Hepatocyte (in vitro differentiated cells): ENCODE measurements around the gene SLC22A23.

Experiments
- CTCF ChIP-seq: fragments of 200-600 bp; sonication (generic); IDR thresholded peaks from 2 replicates; pipeline ENCODE4 v1.5.1; 2016; ENCODE audit warnings: antibody characterized with exemption, mild to moderate bottlenecking; ENCODE audit not compliant: poor library complexity
- EZH2 ChIP-seq: fragments of 200-600 bp; sonication (generic); IDR thresholded peaks from 2 replicates; pipeline ENCODE4 v1.6.1; 2016; ENCODE audit warnings: antibody characterized with exemption, mild to moderate bottlenecking, borderline replicate concordance

- TF ChIP-seq CTCF (no peak), EZH2 (no peak)
Measured at GRCh38 chr6:3370361-3371221, 86.3 kb downstream of the SLC22A23 start.
